SK-N-SH treated with all-trans-retinoic acid at 6 μM for 48 hours (cell line): ENCODE measurements around the gene CENPI.
A peak's percentile ranks its signal among the peaks of the same experiment; 100 is the strongest.

Source experiments
- ATAC-seq: fragments of 200-7000 bp; cut with Tn5 transposase; 3 replicates; pipeline ENCODE4 v1.9.1; 2020; ENCODE audit warnings: mild to moderate bottlenecking, moderate library complexity
- ARNTL ChIP-seq: fragments of 450-650 bp; formaldehyde crosslinking; IDR thresholded peaks from 2 replicates; pipeline ENCODE4 v1.5.0; 2020; ENCODE audit warnings: low read depth, mild to moderate bottlenecking, moderate library complexity, borderline replicate concordance
- BACH2 ChIP-seq: fragments of 250-450 bp; sonication (Bioruptor Pico); IDR thresholded peaks from 2 replicates; pipeline ENCODE4 v1.9.0; 2021; ENCODE audit warnings: mild to moderate bottlenecking, borderline replicate concordance
- CSDC2 ChIP-seq: fragments of 250-450 bp; sonication (Bioruptor Pico); IDR thresholded peaks from 2 replicates; pipeline ENCODE4 v1.5.0; 2020; ENCODE audit warnings: mild to moderate bottlenecking, moderate library complexity
- GLIS3 ChIP-seq: fragments of 250-450 bp; sonication (Bioruptor Pico); IDR thresholded peaks from 2 replicates; pipeline ENCODE4 v1.5.0; 2020; ENCODE audit warnings: mild to moderate bottlenecking, moderate library complexity
- ISL1 ChIP-seq: fragments of 250-450 bp; sonication (Bioruptor Pico); IDR thresholded peaks from 2 replicates; pipeline ENCODE4 v2.1.2; 2022; ENCODE audit warnings: mild to moderate bottlenecking, moderate library complexity
- PPARA ChIP-seq: fragments of 250-450 bp; sonication (Bioruptor Pico); IDR thresholded peaks from 2 replicates; pipeline ENCODE4 v1.5.0; 2020; ENCODE audit warnings: mild to moderate bottlenecking, borderline replicate concordance
- RARB ChIP-seq: fragments of 250-450 bp; sonication (Bioruptor Pico); IDR thresholded peaks from 2 replicates; pipeline ENCODE4 v1.8.0; 2021; ENCODE audit warnings: mild to moderate bottlenecking, moderate library complexity
- SNAI2 ChIP-seq: fragments of 250-450 bp; sonication (Bioruptor Pico); IDR thresholded peaks from 2 replicates; pipeline ENCODE4 v1.5.0; 2020; ENCODE audit warnings: mild to moderate bottlenecking, moderate library complexity
- TCF4 ChIP-seq: fragments of 250-450 bp; sonication (Bioruptor Pico); IDR thresholded peaks from 2 replicates; pipeline ENCODE4 v1.8.0; 2021; ENCODE audit warnings: mild to moderate bottlenecking, moderate library complexity, borderline replicate concordance
- TOX ChIP-seq: fragments of 250-450 bp; sonication (Bioruptor Pico); IDR thresholded peaks from 2 replicates; pipeline ENCODE4 v1.8.0; 2021; ENCODE audit warnings: mild to moderate bottlenecking, moderate library complexity, borderline replicate concordance
- ZFP30 ChIP-seq: fragments of 450-650 bp; formaldehyde crosslinking; IDR thresholded peaks from 2 replicates; pipeline ENCODE4 v1.5.0; 2022; ENCODE audit warnings: mild to moderate bottlenecking, moderate library complexity
- ZNF565 ChIP-seq: fragments of 450-650 bp; formaldehyde crosslinking; conservative IDR thresholded peaks from 2 replicates; pipeline ENCODE4 v1.5.0; 2020; ENCODE audit warnings: low read depth, mild to moderate bottlenecking, moderate library complexity
- ZNF70 ChIP-seq: fragments of 450-650 bp; formaldehyde crosslinking; IDR thresholded peaks from 2 replicates; pipeline ENCODE4 v1.5.0; 2020; ENCODE audit warnings: mild to moderate bottlenecking, moderate library complexity
- TF ChIP-seq, protein P1 (sequence below): fragments of 250-450 bp; sonication (Bioruptor Pico); IDR thresholded peaks from 2 replicates; pipeline ENCODE4 v1.8.0; 2020; ENCODE audit warnings: mild to moderate bottlenecking, moderate library complexity, borderline replicate concordance
- TF ChIP-seq, protein P2 (sequence below): fragments of 250-450 bp; sonication (Bioruptor Pico); IDR thresholded peaks from 2 replicates; pipeline ENCODE4 v1.5.0; 2020; ENCODE audit warnings: mild to moderate bottlenecking, moderate library complexity
- TF ChIP-seq, protein P3 (sequence below): fragments of 250-450 bp; sonication (Bioruptor Pico); IDR thresholded peaks from 2 replicates; pipeline ENCODE4 v1.8.0; 2021; ENCODE audit warnings: low read depth, mild to moderate bottlenecking, moderate library complexity, borderline replicate concordance
- TF ChIP-seq, protein P4 (sequence below): fragments of 250-450 bp; sonication (Bioruptor Pico); IDR thresholded peaks from 2 replicates; pipeline ENCODE4 v1.5.1; 2020; ENCODE audit warnings: low read depth, mild to moderate bottlenecking, moderate library complexity
- TF ChIP-seq, protein P5 (sequence below): fragments of 250-450 bp; sonication (Bioruptor Pico); IDR thresholded peaks from 2 replicates; pipeline ENCODE4 v1.5.1; 2021; ENCODE audit warnings: mild to moderate bottlenecking, moderate library complexity

Gene CENPI, protein sequence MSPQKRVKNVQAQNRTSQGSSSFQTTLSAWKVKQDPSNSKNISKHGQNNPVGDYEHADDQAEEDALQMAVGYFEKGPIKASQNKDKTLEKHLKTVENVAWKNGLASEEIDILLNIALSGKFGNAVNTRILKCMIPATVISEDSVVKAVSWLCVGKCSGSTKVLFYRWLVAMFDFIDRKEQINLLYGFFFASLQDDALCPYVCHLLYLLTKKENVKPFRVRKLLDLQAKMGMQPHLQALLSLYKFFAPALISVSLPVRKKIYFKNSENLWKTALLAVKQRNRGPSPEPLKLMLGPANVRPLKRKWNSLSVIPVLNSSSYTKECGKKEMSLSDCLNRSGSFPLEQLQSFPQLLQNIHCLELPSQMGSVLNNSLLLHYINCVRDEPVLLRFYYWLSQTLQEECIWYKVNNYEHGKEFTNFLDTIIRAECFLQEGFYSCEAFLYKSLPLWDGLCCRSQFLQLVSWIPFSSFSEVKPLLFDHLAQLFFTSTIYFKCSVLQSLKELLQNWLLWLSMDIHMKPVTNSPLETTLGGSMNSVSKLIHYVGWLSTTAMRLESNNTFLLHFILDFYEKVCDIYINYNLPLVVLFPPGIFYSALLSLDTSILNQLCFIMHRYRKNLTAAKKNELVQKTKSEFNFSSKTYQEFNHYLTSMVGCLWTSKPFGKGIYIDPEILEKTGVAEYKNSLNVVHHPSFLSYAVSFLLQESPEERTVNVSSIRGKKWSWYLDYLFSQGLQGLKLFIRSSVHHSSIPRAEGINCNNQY

DNA sequence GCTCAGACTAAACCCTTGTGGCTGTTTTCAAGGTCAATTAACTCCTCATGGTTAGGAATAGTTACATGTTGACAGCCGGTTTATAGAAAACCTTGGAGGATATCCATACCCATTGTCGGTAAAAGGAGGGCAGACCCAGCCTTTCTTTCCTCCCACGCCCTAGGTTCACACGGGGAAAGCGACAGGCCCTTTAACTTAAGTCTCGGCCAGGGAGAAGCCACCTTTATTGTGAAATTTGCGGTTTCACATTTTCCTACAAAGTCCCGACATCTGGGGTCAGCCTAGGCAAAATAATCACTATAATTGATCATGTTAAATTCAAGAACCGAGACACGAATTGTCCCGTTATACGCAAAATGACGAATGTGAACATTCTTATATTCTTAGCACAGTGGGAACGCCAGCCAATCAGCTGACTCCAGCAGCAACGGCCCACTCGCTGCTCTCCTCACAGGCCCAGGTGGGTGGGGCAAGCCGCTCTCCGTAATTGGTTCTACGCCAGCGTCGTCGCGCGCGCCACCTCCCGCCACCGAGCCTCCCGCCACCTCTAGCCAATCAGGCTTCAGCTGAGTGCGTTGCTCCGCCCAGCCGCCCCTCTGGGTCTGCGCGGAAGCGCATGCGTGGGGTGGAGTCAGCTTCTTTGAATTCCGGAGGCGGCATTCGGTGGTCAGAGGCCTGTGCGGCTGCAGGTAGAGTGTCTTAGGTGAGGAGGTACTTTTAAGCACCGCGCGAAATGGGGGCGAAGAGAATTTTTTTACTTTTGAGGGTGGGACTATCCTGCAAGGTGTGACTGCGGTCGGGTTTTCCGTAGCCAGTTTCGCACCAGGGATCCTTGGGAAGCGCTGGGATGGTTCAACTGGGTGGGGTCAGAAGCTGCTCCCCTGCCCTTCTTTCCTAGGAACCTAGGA, at the start of gene CENPI:
Gene CENPI, plus strand, starts transcription at position 659 of the 908 bp plus-strand sequence. CDS start 2,867 bp downstream, outside the sequence.
- TF ChIP-seq ZFP30 (CRISPR knock-in tag) (no peak), SNAI2 (no peak), TOX (CRISPR knock-in tag) (no peak), BACH2 (CRISPR knock-in tag) (no peak), GLIS3 (CRISPR knock-in tag) (no peak), ZNF70 (CRISPR knock-in tag) (no peak), TCF4 (no peak), CSDC2 (no peak), ARNTL (no peak), PPARA (CRISPR knock-in tag) (no peak), ISL1 (CRISPR knock-in tag) (no peak), RARB (CRISPR knock-in tag) (no peak)
- TF ChIP-seq, protein P1, sequence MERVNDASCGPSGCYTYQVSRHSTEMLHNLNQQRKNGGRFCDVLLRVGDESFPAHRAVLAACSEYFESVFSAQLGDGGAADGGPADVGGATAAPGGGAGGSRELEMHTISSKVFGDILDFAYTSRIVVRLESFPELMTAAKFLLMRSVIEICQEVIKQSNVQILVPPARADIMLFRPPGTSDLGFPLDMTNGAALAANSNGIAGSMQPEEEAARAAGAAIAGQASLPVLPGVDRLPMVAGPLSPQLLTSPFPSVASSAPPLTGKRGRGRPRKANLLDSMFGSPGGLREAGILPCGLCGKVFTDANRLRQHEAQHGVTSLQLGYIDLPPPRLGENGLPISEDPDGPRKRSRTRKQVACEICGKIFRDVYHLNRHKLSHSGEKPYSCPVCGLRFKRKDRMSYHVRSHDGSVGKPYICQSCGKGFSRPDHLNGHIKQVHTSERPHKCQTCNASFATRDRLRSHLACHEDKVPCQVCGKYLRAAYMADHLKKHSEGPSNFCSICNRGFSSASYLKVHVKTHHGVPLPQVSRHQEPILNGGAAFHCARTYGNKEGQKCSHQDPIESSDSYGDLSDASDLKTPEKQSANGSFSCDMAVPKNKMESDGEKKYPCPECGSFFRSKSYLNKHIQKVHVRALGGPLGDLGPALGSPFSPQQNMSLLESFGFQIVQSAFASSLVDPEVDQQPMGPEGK (CRISPR knock-in tag) = no peak
- TF ChIP-seq, protein P2, sequence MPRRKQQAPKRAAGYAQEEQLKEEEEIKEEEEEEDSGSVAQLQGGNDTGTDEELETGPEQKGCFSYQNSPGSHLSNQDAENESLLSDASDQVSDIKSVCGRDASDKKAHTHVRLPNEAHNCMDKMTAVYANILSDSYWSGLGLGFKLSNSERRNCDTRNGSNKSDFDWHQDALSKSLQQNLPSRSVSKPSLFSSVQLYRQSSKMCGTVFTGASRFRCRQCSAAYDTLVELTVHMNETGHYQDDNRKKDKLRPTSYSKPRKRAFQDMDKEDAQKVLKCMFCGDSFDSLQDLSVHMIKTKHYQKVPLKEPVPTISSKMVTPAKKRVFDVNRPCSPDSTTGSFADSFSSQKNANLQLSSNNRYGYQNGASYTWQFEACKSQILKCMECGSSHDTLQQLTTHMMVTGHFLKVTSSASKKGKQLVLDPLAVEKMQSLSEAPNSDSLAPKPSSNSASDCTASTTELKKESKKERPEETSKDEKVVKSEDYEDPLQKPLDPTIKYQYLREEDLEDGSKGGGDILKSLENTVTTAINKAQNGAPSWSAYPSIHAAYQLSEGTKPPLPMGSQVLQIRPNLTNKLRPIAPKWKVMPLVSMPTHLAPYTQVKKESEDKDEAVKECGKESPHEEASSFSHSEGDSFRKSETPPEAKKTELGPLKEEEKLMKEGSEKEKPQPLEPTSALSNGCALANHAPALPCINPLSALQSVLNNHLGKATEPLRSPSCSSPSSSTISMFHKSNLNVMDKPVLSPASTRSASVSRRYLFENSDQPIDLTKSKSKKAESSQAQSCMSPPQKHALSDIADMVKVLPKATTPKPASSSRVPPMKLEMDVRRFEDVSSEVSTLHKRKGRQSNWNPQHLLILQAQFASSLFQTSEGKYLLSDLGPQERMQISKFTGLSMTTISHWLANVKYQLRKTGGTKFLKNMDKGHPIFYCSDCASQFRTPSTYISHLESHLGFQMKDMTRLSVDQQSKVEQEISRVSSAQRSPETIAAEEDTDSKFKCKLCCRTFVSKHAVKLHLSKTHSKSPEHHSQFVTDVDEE = no peak
- TF ChIP-seq, protein P3, sequence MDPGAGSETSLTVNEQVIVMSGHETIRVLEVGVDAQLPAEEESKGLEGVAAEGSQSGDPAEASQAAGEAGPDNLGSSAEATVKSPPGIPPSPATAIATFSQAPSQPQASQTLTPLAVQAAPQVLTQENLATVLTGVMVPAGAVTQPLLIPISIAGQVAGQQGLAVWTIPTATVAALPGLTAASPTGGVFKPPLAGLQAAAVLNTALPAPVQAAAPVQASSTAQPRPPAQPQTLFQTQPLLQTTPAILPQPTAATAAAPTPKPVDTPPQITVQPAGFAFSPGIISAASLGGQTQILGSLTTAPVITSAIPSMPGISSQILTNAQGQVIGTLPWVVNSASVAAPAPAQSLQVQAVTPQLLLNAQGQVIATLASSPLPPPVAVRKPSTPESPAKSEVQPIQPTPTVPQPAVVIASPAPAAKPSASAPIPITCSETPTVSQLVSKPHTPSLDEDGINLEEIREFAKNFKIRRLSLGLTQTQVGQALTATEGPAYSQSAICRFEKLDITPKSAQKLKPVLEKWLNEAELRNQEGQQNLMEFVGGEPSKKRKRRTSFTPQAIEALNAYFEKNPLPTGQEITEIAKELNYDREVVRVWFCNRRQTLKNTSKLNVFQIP (CRISPR knock-in tag) = no peak
- TF ChIP-seq, protein P4, sequence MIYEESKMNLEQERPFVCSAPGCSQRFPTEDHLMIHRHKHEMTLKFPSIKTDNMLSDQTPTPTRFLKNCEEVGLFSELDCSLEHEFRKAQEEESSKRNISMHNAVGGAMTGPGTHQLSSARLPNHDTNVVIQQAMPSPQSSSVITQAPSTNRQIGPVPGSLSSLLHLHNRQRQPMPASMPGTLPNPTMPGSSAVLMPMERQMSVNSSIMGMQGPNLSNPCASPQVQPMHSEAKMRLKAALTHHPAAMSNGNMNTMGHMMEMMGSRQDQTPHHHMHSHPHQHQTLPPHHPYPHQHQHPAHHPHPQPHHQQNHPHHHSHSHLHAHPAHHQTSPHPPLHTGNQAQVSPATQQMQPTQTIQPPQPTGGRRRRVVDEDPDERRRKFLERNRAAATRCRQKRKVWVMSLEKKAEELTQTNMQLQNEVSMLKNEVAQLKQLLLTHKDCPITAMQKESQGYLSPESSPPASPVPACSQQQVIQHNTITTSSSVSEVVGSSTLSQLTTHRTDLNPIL (CRISPR knock-in tag) = no peak
- TF ChIP-seq, protein P5, sequence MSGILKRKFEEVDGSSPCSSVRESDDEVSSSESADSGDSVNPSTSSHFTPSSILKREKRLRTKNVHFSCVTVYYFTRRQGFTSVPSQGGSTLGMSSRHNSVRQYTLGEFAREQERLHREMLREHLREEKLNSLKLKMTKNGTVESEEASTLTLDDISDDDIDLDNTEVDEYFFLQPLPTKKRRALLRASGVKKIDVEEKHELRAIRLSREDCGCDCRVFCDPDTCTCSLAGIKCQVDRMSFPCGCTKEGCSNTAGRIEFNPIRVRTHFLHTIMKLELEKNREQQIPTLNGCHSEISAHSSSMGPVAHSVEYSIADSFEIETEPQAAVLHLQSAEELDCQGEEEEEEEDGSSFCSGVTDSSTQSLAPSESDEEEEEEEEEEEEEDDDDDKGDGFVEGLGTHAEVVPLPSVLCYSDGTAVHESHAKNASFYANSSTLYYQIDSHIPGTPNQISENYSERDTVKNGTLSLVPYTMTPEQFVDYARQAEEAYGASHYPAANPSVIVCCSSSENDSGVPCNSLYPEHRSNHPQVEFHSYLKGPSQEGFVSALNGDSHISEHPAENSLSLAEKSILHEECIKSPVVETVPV (CRISPR knock-in tag) = no peak

DNA sequence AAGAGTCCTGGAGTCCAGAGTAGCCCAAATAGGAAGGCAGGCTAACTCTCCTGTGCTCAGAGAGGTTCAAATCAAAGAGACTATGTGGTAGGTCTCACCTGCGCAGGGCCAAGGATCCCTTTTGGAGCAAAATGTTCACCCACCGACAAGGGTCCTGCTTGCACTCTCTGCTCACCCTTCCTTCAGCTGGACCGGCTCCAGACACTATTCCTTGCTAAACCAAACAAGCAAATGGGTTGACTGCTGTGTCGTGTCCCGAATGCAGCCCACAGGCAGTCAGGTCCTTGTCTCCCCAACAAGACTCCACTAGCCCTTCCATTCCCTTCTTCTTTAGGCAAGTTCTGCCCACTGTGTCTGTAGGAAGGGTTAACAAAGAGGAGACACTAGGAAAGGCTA, 46.9 kb upstream of the CENPI start:
- ATAC-seq = no peak

More for the DNA sequence above, at the start of gene CENPI:
- peak; percentile 98 for ATAC-seq

More for the DNA sequence above, 46.9 kb upstream of the CENPI start:
- TF ChIP-seq ZNF565 (CRISPR knock-in tag) (no peak), ZNF70 (CRISPR knock-in tag) (no peak), SNAI2 (no peak), PPARA (CRISPR knock-in tag) (no peak), CSDC2 (no peak)
- TF ChIP-seq, protein P2 = no peak
